ENCODE measurements around the gene KRTAP1-1.

GRCh38 chr17:40996829-40997228, 44.4 kb downstream of the KRTAP1-1 start:
- TF ChIP-seq, protein P1, sequence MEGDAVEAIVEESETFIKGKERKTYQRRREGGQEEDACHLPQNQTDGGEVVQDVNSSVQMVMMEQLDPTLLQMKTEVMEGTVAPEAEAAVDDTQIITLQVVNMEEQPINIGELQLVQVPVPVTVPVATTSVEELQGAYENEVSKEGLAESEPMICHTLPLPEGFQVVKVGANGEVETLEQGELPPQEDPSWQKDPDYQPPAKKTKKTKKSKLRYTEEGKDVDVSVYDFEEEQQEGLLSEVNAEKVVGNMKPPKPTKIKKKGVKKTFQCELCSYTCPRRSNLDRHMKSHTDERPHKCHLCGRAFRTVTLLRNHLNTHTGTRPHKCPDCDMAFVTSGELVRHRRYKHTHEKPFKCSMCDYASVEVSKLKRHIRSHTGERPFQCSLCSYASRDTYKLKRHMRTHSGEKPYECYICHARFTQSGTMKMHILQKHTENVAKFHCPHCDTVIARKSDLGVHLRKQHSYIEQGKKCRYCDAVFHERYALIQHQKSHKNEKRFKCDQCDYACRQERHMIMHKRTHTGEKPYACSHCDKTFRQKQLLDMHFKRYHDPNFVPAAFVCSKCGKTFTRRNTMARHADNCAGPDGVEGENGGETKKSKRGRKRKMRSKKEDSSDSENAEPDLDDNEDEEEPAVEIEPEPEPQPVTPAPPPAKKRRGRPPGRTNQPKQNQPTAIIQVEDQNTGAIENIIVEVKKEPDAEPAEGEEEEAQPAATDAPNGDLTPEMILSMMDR (IDR thresholded peaks at IDR 0.05; ENCODE audit: poor library complexity, severe bottlenecking) = no peak
- TF ChIP-seq TAF1 (IDR thresholded peaks at IDR 0.05; ENCODE audit: low read depth) = no peak
- TF ChIP-seq EZH2 (IDR thresholded peaks at IDR 0.05; ENCODE audit: borderline replicate concordance, insufficient read depth, low read length, poor library complexity, severe bottlenecking) = no peak
- TF ChIP-seq POLR2AphosphoS5 (IDR thresholded peaks at IDR 0.05) = no peak
- TF ChIP-seq SMC3 (conservative IDR thresholded peaks at IDR 0.05; ENCODE audit: poor library complexity) = no peak
- TF ChIP-seq MXI1 (conservative IDR thresholded peaks at IDR 0.05; ENCODE audit: poor library complexity, severe bottlenecking) = no peak
